Measurements from ENCODE around the gene CAB39. TPM values are rescaled to one million over a fixed set of nuclear protein-coding genes. Genes with fewer than 3 reads are reported as not detected.

Gene CAB39
- total and polyA plus RNA-seq, 2 of the 8 experiments (the other 6 are each of a cell fraction or from before 2014, with no cell fraction given) = 16.4 to 50.5 TPM

- no peak for FAIRE-seq
- WGBS, 2 experiments (ENCODE audit: extremely low coverage in 1 of 2, insufficient coverage in 1 of 2, insufficient read length in 1 of 2, insufficient replicate concordance in 2 of 2, low coverage in 1 of 2, low lambda C conversion rate in 2 of 2, missing lambda C conversion rate in 1 of 2) = 90% methylated on average over 9 of the region's 9 CpGs; no CpG with 5 or more reads in 1 of the 2 experiments
- Histone ChIP-seq H2BK120ac (replicated peaks; ENCODE audit: low read depth, low read length) (no peak overlapping the region), H3K27me3 (replicated peaks in 1 of 4; ENCODE audit: control insufficient read depth in 3 of 4, extremely low read depth in 1 of 4, insufficient read depth in 3 of 4, low read length in 3 of 4) (no peaks in the 10 kb centered on the region), H2BK15ac (ENCODE audit: low read length) (no peak overlapping the region), H3K9ac (replicated peaks in 1 of 4; ENCODE audit: extremely low read depth in 1 of 4, low read depth in 3 of 4, low read length in 3 of 4) (no peak overlapping the region), H2BK5ac (ENCODE audit: low read depth, low read length) (no peak overlapping the region), H2AFZ (ENCODE audit: low read length) (no peak overlapping the region), H3K79me1 (ENCODE audit: low read depth, low read length) (no peaks in the 10 kb centered on the region), H3K4me1 (replicated peaks in 1 of 4; ENCODE audit: control insufficient read depth in 3 of 4, insufficient read depth in 4 of 4, low read length in 3 of 4) (no peaks in the 10 kb centered on the region), H3K23me2 (ENCODE audit: low read depth, low read length) (no peaks in the 10 kb centered on the region), H4K8ac (ENCODE audit: extremely low read depth, insufficient read depth, low read length) (no peak overlapping the region), H4K20me1 (replicated peaks in 1 of 2; ENCODE audit: control insufficient read depth in 1 of 2, insufficient read depth in 2 of 2, low read length in 2 of 2) (no peaks in the 10 kb centered on the region), H4K5ac (ENCODE audit: insufficient read length, low read depth, low read length) (no peak overlapping the region), H2AK5ac (ENCODE audit: low read depth, low read length) (0 out of 2 replicates have a peak overlapping the region, but pooled peaks have one; percentile 39), H3K79me2 (ENCODE audit: control insufficient read depth in 1 of 2, insufficient read depth in 2 of 2, low read length in 2 of 2) (no peaks in the 10 kb centered on the region), H3K4ac (replicated peaks; ENCODE audit: insufficient read length, low read depth, low read length) (no peak overlapping the region), H3K18ac (ENCODE audit: extremely low read depth, low read length) (no peak overlapping the region), H3K23ac (ENCODE audit: insufficient read length) (no peak overlapping the region), H3K56ac (replicated peaks; ENCODE audit: insufficient read length, low read depth, low read length) (no peak overlapping the region), H3K36me3 (ENCODE audit: control insufficient read depth in 2 of 4, insufficient read depth in 4 of 4, low read length in 3 of 4) (no peaks in the 10 kb centered on the region), H2BK12ac (ENCODE audit: low read depth, low read length) (no peak overlapping the region), H3K27ac (ENCODE audit: low read depth, low read length) (no peak overlapping the region), H3K4me3 (ENCODE audit: extremely low read depth in 1 of 4, insufficient read depth in 2 of 4, low read depth in 3 of 4, low read length in 4 of 4) (no peak overlapping the region), H2BK20ac (ENCODE audit: low read length) (no peak overlapping the region), H3K14ac (ENCODE audit: insufficient read length) (no peak overlapping the region), H4K91ac (replicated peaks; ENCODE audit: insufficient read length, low read length) (no peak overlapping the region), H3K9me3 (ENCODE audit: insufficient read depth in 2 of 2, low read depth in 1 of 2, low read length in 1 of 2) (no peaks in the 10 kb centered on the region), H3K4me2 (ENCODE audit: insufficient read depth in 1 of 2, low read depth in 2 of 2, low read length in 2 of 2) (no peak overlapping the region)
- no peak for DNase-seq (ENCODE audit: low read depth in 1 of 2, low spot score in 2 of 2)
- CTCF ChIA-PET (ENCODE audit: partially characterized antibody) = no interaction called here
- POLR2A ChIA-PET (ENCODE audit: partially characterized antibody) = interaction anchor here (0.5 kb wide), 1 partner anchor 863 kb away, joined by 3 read pairs; no protein-coding TSS in a partner anchor
- TF ChIP-seq FOSL1 (IDR thresholded peaks at IDR 0.05; ENCODE audit: insufficient read depth, low read depth, low read length) (no peak), ZNF274 (IDR thresholded peaks at IDR 0.05; ENCODE audit: borderline replicate concordance, extremely low read depth, low read length) (no peak), PHF8 (conservative IDR thresholded peaks at IDR 0.05; ENCODE audit: low read depth, low read length) (no peak), SRF (IDR thresholded peaks at IDR 0.05; ENCODE audit: low read depth, low read length) (no peak), SIX5 (IDR thresholded peaks at IDR 0.05; ENCODE audit: low read depth, low read length) (no peak), TCF12 (IDR thresholded peaks at IDR 0.05; ENCODE audit: low read depth, low read length) (no peak)
These were observed 22.2 kb upstream of the CAB39 start for GRCh38 chr2:230690439-230690838.

Measured in H1 (cell line).